H1 (cell line): ENCODE measurements around the gene CDKN2B-AS1. TPM values are rescaled to one million over a fixed set of nuclear protein-coding genes. Genes with fewer than 3 reads are reported as not detected.

ENCODE experiments used
- CBX5 ChIP-seq: fragments of 300-800, 300-1000 bp; sonication (generic); IDR thresholded peaks from 2 replicates; pipeline ENCODE4 v1.7.1; 2016; ENCODE audit warnings: antibody characterized with exemption, low read length, low read depth
- GTF2F1 ChIP-seq: IDR thresholded peaks from 2 replicates; pipeline ENCODE4 v1.6.1; 2012; ENCODE audit warnings: low read depth, low read length, improper control_type of control experiment, borderline replicate concordance
- polyA plus RNA-seq, 7 experiments: library from polyadenylated mRNA; depleted of rRNA in 3 of 7; stranded (reverse) in 5 of 7; unstranded in 2 of 7; fragments of >200 nt in 5 of 7; fragments of 200-250 nt in 2 of 7; gene quantifications; 1 replicate in 5 of 7; 2 replicates in 1 of 7; 4 replicates in 1 of 7; pipeline versions ENCODE4 v1.2.1 to v1.2.3, GENCODE V29; 2011 to 2013; ENCODE audit warnings: missing spikeins in 2 of 7, mixed read lengths in 2 of 7
- total RNA-seq: library from RNA; stranded (reverse); fragmentation: NEBNext Ultra II Directional; extraction: Animal tissue kit (Norgen Biotek cat#: 25700); gene quantifications from 2 replicates; pipeline ENCODE4 v1.2.1, GENCODE V29; 2021

Gene CDKN2B-AS1
- total and polyA plus RNA-seq, 2 of the 8 experiments (the other 6 are each of a cell fraction or from before 2014, with no cell fraction given): not detected

- no peak for TF ChIP-seq CBX5
- no peak for TF ChIP-seq GTF2F1
Measured at GRCh38 chr9:22028394-22028793, 33.8 kb downstream of the CDKN2B-AS1 start (continued).
